Measurements from ENCODE around the gene GLT6D1.

- TF ChIP-seq CTCF (IDR thresholded peaks at IDR 0.05) (no peak), POLR2A (IDR thresholded peaks at IDR 0.05) (no peak), POLR2AphosphoS5 (IDR thresholded peaks at IDR 0.05) (no peak)
Observed at GRCh38 chr9:135609366-135609955, 29.9 kb downstream of the GLT6D1 start.

Data from sigmoid colon (tissue), 4 donors.